GM12892 (cell line): ENCODE measurements around the gene ZNF727. TPM values are rescaled to one million over a fixed set of nuclear protein-coding genes. Genes with fewer than 3 reads are reported as not detected.
"Not testable (repeated sequence)": the region's sequence is repeated elsewhere in the genome, so short reads cannot be mapped to it uniquely, and the experiment has no call there.

Experiments
- DNase-seq: peaks from one replicate; pipeline ENCODE4 v3.0.0; 2011; ENCODE audit not compliant: insufficient read length
- FAIRE-seq: peaks from 2 replicates; lab custom pipeline; 2011; peaks lifted over from hg19 to GRCh38; lab: Jason Lieb, UNC
- POLR2A ChIP-seq: IDR thresholded peaks from 2 replicates; pipeline ENCODE4 v1.6.1; 2011; ENCODE audit warnings: low read depth, low read length, control low read depth
- POLR2AphosphoS5 ChIP-seq: IDR thresholded peaks from 2 replicates; pipeline ENCODE4 v1.6.1; 2011; ENCODE audit warnings: low read depth, low read length, control low read depth
- TAF1 ChIP-seq: IDR thresholded peaks from 2 replicates; pipeline ENCODE4 v1.6.1; 2011; ENCODE audit warnings: low read depth, mild to moderate bottlenecking, control low read depth, low read length, borderline replicate concordance
- polyA plus RNA-seq: library from polyadenylated mRNA; unstranded; fragments of >200 nt; gene quantifications from one replicate; pipeline ENCODE4 v1.2.1, GENCODE V29; 2012; ENCODE audit warnings: missing spikeins, inconsistent platforms; ENCODE audit not compliant: missing spikeins

ZNF727 gene
- polyA plus RNA-seq: not detected

DNA sequence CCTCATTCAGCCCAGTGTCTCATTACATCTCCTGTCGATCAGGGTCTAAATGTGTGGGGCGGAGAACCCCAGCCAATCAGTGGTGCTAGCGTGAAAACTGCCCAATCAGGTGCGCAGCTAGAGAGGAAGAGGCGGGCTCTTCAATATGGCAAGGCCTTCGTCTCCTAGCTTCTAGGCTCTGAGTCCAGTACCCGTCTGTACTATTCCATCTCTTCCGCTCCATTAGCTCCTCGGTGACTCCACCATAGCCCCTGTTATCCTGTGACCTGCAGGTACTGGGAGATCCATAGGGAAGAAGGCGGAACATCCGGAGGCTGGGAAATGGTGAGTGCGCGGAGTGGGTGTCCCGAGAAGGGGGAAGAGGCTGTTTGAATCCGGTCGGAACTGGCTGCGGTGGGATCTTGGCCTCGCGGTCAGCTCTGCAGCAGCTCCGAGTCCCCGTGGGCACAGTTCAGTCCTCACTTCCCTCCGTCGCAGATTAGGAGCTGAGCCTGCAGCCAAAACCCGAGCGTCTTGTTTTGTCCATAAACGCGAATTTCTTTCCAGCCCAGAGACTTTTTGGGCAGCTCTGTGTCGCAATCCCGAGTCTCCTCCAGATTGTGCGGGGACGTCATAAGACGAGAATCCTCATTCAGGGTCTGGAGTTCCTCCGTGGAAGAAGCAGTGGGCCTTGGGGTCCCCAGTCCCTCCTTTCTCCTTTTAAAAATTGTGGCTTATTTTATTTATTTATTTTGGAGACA lies at the start of gene ZNF727:
Gene ZNF727 (plus strand): TSS at position 134 of the 740 bp plus-strand sequence. CDS start 188 bp downstream, at position 322.
- TF ChIP-seq POLR2AphosphoS5 (no peak), TAF1 (no peak), POLR2A (no peak)
- FAIRE-seq (no peak), DNase-seq (no peak)

DNA sequence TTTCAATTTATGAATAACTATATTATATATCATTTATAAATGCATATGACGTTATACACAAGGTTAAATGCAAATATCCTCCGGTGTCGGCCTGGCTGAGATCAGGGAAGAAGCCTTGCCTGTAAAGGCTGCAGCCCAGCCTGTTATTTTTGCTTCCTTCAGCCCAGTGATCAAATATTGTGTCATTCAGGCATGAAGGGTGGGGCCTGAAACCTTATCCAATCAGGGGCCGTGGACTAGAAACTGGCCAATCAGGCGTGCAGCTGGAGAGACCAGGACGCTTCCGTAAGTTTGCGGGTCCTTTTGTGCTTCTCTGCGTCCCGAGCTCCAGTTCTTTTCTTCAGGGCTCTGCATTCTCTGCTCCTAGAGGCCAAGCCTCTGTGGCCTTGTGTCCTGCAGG lies 46.7 kb upstream of the ZNF727 start, which contains the start of gene ZNF722:
Gene ZNF722 (plus strand): TSS at position 301 of the 400 bp plus-strand sequence. CDS start 113 bp downstream, outside the sequence.
- FAIRE-seq (no peak), DNase-seq (no peak)
- TF ChIP-seq POLR2A (no peak), POLR2AphosphoS5 (no peak), TAF1 (no peak)

DNA sequence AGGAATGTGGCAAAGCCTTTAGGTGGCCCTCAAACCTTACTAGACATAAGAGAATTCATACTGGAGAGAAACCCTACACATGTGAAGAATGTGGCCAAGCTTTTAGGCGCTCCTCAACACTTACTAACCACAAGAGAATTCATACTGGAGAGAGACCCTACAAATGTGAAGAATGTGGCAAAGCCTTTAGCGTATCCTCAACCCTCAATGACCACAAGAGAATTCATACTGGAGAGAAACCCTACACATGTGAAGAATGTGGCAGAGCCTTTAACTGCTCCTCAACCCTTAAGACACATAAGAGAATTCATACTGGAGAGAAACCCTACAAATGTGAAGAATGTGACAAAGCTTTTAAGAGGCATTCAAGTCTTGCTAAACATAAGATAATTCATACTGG lies 29.7 kb upstream of the ZNF727 start:
- not testable (repeated sequence) for DNase-seq, FAIRE-seq

DNA sequence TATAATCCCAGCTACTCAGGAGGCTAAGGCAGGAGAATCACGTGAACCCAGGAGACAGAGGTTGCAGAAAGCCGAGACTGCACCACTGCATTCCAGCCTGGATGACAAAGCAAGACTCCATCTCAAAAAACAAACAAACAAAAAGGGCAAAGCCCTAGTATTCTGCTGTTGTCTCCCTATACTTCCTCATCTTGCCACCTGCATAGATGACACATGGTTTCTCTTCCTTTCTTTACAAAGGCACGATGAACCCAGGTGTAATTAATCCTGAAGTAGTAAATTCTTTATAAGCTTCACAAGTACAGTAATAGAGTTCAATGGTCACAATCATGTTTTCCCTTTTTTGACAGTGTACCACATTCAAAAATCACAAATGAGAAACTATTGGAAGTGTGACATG lies 9.8 kb upstream of the ZNF727 start:
- DNase-seq (no peak), FAIRE-seq (no peak)
- TF ChIP-seq POLR2AphosphoS5 (no peak), POLR2A (no peak), TAF1 (no peak)

DNA sequence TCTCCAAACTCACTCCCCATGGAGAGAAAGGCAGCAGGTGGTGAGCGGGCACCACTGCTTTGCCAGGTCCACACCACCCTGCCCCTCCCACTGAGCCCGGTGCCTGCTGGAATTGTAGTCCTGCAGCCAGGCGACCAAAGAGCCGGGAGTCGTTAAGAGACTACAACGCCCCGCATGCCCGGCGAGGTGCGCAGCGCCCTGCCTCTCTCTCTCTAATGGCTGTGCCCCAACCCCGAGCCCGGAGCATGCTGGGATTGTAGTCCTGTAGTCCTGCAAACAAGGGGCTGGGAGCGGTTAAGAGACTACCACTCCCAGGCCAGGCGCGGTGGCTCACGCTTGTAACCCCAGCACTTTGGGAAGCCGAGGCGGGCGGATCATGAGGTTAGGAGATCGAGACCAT lies 8.1 kb upstream of the ZNF727 start:
- DNase-seq (no peak), FAIRE-seq (no peak)
- TF ChIP-seq POLR2A (no peak), POLR2AphosphoS5 (no peak), TAF1 (no peak)

DNA sequence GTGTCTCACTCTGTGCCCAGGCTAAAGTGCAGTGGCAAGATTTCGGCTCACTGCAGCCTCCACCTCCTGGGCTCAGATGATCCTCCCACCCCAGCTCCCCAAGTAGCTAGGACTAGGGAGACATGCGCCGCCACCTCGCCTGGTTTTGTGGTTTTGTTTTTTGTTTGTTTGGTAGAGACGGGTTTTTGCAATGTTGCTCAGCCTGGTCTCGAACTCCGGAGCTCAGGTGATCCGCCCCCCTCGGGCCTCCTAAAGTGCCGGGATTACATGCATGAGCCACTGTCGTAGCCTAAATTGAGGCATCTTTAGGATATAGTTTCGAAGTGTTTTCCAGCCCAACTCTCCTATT lies 781 bp downstream of the ZNF727 start:
- FAIRE-seq: no peak
- no peak for DNase-seq
- no peak for TF ChIP-seq POLR2AphosphoS5
- TF ChIP-seq TAF1: no peak

DNA sequence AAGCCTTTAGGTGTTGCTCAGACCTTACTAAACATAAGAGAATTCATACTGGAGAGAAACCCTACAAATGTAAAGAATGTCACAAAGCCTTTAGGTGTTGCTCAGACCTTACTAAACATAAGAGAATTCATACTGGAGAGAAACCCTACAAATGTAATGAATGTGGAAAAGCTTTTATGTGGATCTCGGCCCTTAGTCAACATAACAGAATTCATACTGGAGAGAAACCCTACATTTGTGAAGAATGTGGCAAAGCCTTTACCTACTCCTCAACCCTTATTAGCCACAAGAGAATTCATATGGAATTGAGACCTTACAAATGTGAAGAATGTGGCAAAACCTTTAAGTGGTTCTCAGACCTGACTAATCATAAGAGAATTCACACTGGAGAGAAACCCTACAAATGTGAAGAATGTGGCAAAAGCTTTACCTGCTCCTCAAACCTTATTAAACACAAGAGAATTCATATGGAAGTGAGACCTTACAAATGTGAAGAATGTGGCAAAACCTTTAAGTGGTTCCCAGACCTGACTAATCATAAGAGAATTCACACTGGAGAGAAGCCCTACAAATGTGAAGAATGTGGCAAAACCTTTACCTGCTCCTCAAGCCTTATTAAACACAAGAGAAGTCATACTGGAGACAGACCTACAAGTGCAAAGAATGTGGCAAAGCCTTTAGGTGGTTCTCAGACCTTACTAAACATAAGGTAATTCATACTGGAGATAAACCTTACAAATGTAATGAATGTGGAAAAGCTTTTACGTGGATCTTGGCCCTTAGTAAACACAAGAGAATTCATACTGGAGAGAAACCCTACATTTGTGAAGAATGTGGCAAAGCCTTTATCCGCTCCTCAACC lies 32.8 kb downstream of the ZNF727 start:
- not testable (repeated sequence) for DNase-seq, FAIRE-seq

DNA sequence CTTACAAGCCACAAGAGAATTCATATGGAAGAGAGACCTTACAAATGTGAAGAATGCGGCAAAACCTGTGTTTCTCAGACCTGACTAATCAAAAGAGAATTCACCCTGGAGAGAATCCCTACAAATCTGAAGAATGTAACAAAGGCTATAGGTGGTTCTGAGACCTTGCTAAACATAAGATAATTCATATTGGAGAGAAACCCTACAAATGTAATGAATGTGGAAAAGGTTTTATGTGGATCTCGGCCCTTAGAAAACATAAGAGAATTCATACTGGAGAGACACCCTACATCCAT lies 33.4 kb downstream of the ZNF727 start:
- FAIRE-seq (no peak), DNase-seq (no peak)
- TF ChIP-seq TAF1 (no peak), POLR2AphosphoS5 (no peak), POLR2A (no peak)

DNA sequence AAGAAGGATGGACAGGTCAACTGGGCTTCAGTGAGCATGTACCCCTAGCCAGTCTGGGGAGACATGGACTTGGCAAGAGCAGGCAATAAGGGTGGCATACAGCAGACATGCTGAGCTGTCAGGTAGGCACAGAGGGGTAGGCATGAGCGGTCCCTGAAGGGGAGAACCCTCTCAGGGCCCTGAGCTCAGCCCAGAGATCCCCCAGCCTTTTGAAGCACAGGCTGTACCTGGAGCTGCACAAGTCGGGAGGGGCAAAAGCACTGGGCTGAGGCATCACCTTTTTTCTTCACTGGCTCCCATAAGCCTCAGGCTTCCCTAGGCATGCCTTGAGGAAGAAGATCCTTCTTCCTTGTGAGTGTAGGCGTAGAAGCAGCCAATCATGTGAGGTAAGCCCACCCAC lies 42.3 kb downstream of the ZNF727 start:
- DNase-seq (no peak), FAIRE-seq (no peak)
- TF ChIP-seq POLR2A (no peak), POLR2AphosphoS5 (no peak), TAF1 (no peak)

DNA sequence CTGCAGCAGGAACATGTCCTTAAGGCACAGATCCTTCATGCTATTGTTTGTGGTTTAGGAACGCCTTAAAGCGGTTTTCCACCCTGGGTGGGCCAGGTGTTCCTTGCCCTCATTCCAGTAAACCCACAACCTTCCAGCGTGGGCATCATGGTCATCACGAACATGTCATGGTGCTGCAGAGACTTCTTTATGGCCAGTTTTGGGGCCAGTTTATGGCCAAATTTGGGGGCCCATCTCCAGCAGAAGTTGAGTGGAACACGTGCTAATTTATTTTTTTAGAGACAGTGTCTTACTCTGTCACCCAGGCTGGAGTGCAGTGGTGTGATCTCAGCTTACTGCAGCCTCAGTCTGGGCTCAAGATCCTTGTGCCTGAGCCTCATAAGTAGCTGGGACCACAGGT lies 43.6 kb downstream of the ZNF727 start:
- not testable (repeated sequence) for FAIRE-seq, DNase-seq
